ENCODE measurements around the gene TRAF4. TPM values are rescaled to one million over a fixed set of nuclear protein-coding genes. Genes with fewer than 3 reads are reported as not detected.

The TRAF4 gene
- total and polyA plus RNA-seq, 9 of the 15 experiments (the other 6 are each of a cell fraction or from before 2014, with no cell fraction given) = 2.4 to 147 (median 72.4) TPM

- Histone ChIP-seq H3K9me1 (ENCODE audit: control insufficient read depth, insufficient read depth, low read length) (no peaks in the 10 kb centered on the region), H4K20me1 (replicated peaks; ENCODE audit: control insufficient read depth, insufficient read depth, low read length) (peaks cover 9% of the 10 kb centered on the region), H3K4me1 (replicated peaks in 1 of 2; ENCODE audit: control insufficient read depth in 2 of 2, insufficient read depth in 2 of 2, low read length in 2 of 2) (peaks cover 35 to 76% of the 10 kb centered on the region in 2 experiments), H3K36me3 (ENCODE audit: control insufficient read depth, insufficient read depth, low read length) (peaks cover 10% of the 10 kb centered on the region; the same call in 2 of the 3 replicates), H3K9ac (ENCODE audit: insufficient read depth in 1 of 2, low read depth in 2 of 2, low read length in 2 of 2) (peak overlapping the region in 1 of 2 experiments; percentile 32; a peak in 1 of 4 replicates), H3K4me2 (ENCODE audit: insufficient read depth, low read length) (no peak overlapping the region), H3K27me3 (ENCODE audit: control insufficient read depth in 2 of 2, insufficient read depth in 2 of 2, low read length in 2 of 2) (no peaks in the 10 kb centered on the region), H3K4me3 (no peak overlapping the region), H3K79me2 (ENCODE audit: control insufficient read depth, insufficient read depth, low read length) (peaks cover 24% of the 10 kb centered on the region), H3K9me3 (replicated peaks; ENCODE audit: control insufficient read depth, insufficient read depth, low read depth, low read length) (no peaks in the 10 kb centered on the region), H3K27ac (ENCODE audit: extremely low read depth, low read depth, low read length) (no peak overlapping the region), H2AFZ (ENCODE audit: low read depth, low read length) (no peak overlapping the region)
- CTCF ChIA-PET (ENCODE audit: low intra/inter-chr PET ratio) = no interaction called here
- DNase-seq (ENCODE audit: extremely low read depth in 1 of 4, low spot score in 3 of 4) = no peak
- no TSS peak for BruUV-seq (replicated peaks)
- TF ChIP-seq ZSCAN32 (CRISPR knock-in tag; IDR thresholded peaks at IDR 0.05) (no peak), ZNF197 (CRISPR knock-in tag; IDR thresholded peaks at IDR 0.05; ENCODE audit: low read depth) (peak; percentile 4; the same call in 1 of the 2 replicates)
- in situ Hi-C loops (cut with MboI) = no loop called here
- POLR2A ChIA-PET = interaction anchor here (0.5 to 17.4 kb wide), 4 partner anchors 11 to 155 kb away, joined by 4 to 367 read pairs (median 12); partner anchors contain the start of genes NEK8, RPL23A and TLCD1
- intact Hi-C loops (cut with micrococcal nuclease) = loop anchor here (5.0 kb wide), 1 partner anchor 93 kb away; the partner anchor contains the start of gene BLTP2
- WGBS (ENCODE audit: insufficient coverage, low coverage, missing lambda C conversion rate) = 82% methylated on average over 10 of the region's 10 CpGs
- no peak for ATAC-seq
- FAIRE-seq = no peak
Measured at GRCh38 chr17:28740406-28741357, 3.1 kb upstream of the TRAF4 start.

Data from K562 (cell line).